Ishikawa (cell line): ENCODE data around the gene APBB2.

ENCODE experiments used
- CEBPB ChIP-seq: IDR thresholded peaks from 2 replicates; pipeline ENCODE4 v1.6.1; 2012
- EP300 ChIP-seq: IDR thresholded peaks from 2 replicates; pipeline ENCODE4 v1.6.1; 2012; ENCODE audit warnings: borderline replicate concordance
- FOXM1 ChIP-seq: IDR thresholded peaks from 2 replicates; pipeline ENCODE4 v1.6.1; 2012; ENCODE audit warnings: low read depth, borderline replicate concordance
- MAX ChIP-seq: IDR thresholded peaks from 2 replicates; pipeline ENCODE4 v1.6.1; 2012
- NFIC ChIP-seq: IDR thresholded peaks from 2 replicates; pipeline ENCODE4 v1.6.1; 2012
- REST ChIP-seq: IDR thresholded peaks from 2 replicates; pipeline ENCODE4 v1.6.1; 2012; ENCODE audit warnings: low read depth, mild to moderate bottlenecking
- TAF1 ChIP-seq: IDR thresholded peaks from 2 replicates; pipeline ENCODE4 v1.6.1; 2012; ENCODE audit warnings: low read depth, mild to moderate bottlenecking
- TCF12 ChIP-seq: IDR thresholded peaks from 2 replicates; pipeline ENCODE4 v1.6.1; 2012; ENCODE audit warnings: low read depth

DNA sequence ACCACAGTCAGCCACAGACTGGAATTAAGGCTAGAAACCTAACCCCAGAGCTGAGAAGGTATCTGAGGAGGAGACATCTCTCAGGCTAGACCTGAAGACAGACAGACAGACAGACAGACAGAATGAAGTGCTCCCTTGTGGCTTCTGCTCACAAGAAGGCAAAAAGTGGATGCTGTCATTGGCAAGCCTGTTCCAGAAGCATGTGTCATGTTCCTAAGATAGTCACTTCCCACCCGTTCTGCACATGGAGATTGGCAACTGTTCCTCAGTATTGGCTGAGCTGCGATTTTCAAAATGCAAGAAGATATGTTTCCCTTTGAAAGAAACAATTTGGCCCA is 298.2 kb downstream of the APBB2 start:
- TF ChIP-seq NFIC (no peak), TAF1 (no peak), REST (no peak), CEBPB (no peak), EP300 (no peak), TCF12 (no peak), MAX (no peak), FOXM1 (no peak)
